ENCODE measurements around the gene ACACB.

Gene ACACB

GRCh38 chr12:109124878-109125648 lies 8.7 kb downstream of the ACACB start:
- H3K9me3 ChIP-seq (ENCODE audit: control insufficient read depth, insufficient read depth, low read length), result no peaks in the 10 kb centered on the region
- WGBS (ENCODE audit: insufficient coverage, insufficient read length), result no CpG with 5 or more reads among the region's 12 CpGs
- H3K4me3 ChIP-seq (ENCODE audit: low read length), result no peak overlapping the region
- no peaks in the 10 kb centered on the region; the same call in 1 of the 2 replicates for H3K4me1 ChIP-seq (ENCODE audit: control insufficient read depth, insufficient read depth, low read length)
- DNase-seq (ENCODE audit: low read depth, low spot score), result no peak
- H3K36me3 ChIP-seq (ENCODE audit: control insufficient read depth, insufficient read depth, low read length), result no peaks in the 10 kb centered on the region
- no peak overlapping the region for H3K27ac ChIP-seq (ENCODE audit: low read length)
- H3K27me3 ChIP-seq (ENCODE audit: control insufficient read depth, insufficient read depth, low read length), result no peaks in the 10 kb centered on the region

- no peaks in the 10 kb centered on the region for H3K27me3 ChIP-seq (ENCODE audit: control insufficient read depth, insufficient read depth, low read length)
- H3K4me1 ChIP-seq (ENCODE audit: control insufficient read depth, insufficient read depth, low read length), result no peaks in the 10 kb centered on the region; the same call in 1 of the 2 replicates
- H3K27ac ChIP-seq (ENCODE audit: low read length), result no peak overlapping the region
- DNase-seq (ENCODE audit: low read depth, low spot score), result no peak
- WGBS (ENCODE audit: insufficient coverage, insufficient read length), result no CpG with 5 or more reads among the region's 7 CpGs
- no peaks in the 10 kb centered on the region for H3K9me3 ChIP-seq (ENCODE audit: control insufficient read depth, insufficient read depth, low read length)
- no peaks in the 10 kb centered on the region for H3K36me3 ChIP-seq (ENCODE audit: control insufficient read depth, insufficient read depth, low read length)
- no peak overlapping the region for H3K4me3 ChIP-seq (ENCODE audit: low read length)
Observed at GRCh38 chr12:109125791-109126190, 9.4 kb downstream of the ACACB start.

GRCh38 chr12:109126784-109127183 lies 10.4 kb downstream of the ACACB start:
- DNase-seq (ENCODE audit: low read depth, low spot score), result no peak
- no peaks in the 10 kb centered on the region for H3K9me3 ChIP-seq (ENCODE audit: control insufficient read depth, insufficient read depth, low read length)
- H3K27me3 ChIP-seq (ENCODE audit: control insufficient read depth, insufficient read depth, low read length), result no peaks in the 10 kb centered on the region
- H3K36me3 ChIP-seq (ENCODE audit: control insufficient read depth, insufficient read depth, low read length), result no peaks in the 10 kb centered on the region
- WGBS (ENCODE audit: insufficient coverage, insufficient read length), result no CpG with 5 or more reads among the region's 3 CpGs
- H3K4me3 ChIP-seq (ENCODE audit: low read length), result no peak overlapping the region
- H3K4me1 ChIP-seq (ENCODE audit: control insufficient read depth, insufficient read depth, low read length), result no peaks in the 10 kb centered on the region; the same call in 1 of the 2 replicates
- no peak overlapping the region for H3K27ac ChIP-seq (ENCODE audit: low read length)

- Histone ChIP-seq H3K36me3 (ENCODE audit: control insufficient read depth, insufficient read depth, low read length) (no peaks in the 10 kb centered on the region), H3K27ac (ENCODE audit: low read length) (no peak overlapping the region), H3K4me1 (ENCODE audit: control insufficient read depth, insufficient read depth, low read length) (no peaks in the 10 kb centered on the region; the same call in 1 of the 2 replicates), H3K4me3 (ENCODE audit: low read length) (no peak overlapping the region), H3K9me3 (ENCODE audit: control insufficient read depth, insufficient read depth, low read length) (no peaks in the 10 kb centered on the region), H3K27me3 (ENCODE audit: control insufficient read depth, insufficient read depth, low read length) (no peaks in the 10 kb centered on the region)
- WGBS (ENCODE audit: insufficient coverage, insufficient read length), result no CpG with 5 or more reads among the region's 13 CpGs
- DNase-seq (ENCODE audit: low read depth, low spot score), result no peak
Observed at GRCh38 chr12:109127533-109128242, 11.3 kb downstream of the ACACB start.

- Histone ChIP-seq H3K4me3 (ENCODE audit: low read length) (no peak overlapping the region), H3K9me3 (ENCODE audit: control insufficient read depth, insufficient read depth, low read length) (no peaks in the 10 kb centered on the region), H3K27ac (ENCODE audit: low read length) (no peak overlapping the region), H3K27me3 (ENCODE audit: control insufficient read depth, insufficient read depth, low read length) (no peaks in the 10 kb centered on the region), H3K36me3 (ENCODE audit: control insufficient read depth, insufficient read depth, low read length) (no peaks in the 10 kb centered on the region), H3K4me1 (ENCODE audit: control insufficient read depth, insufficient read depth, low read length) (no peaks in the 10 kb centered on the region; the same call in 1 of the 2 replicates)
- no CpG with 5 or more reads among the region's 15 CpGs for WGBS (ENCODE audit: insufficient coverage, insufficient read length)
- DNase-seq (ENCODE audit: low read depth, low spot score), result no peak
Observed at GRCh38 chr12:109130297-109131153, 14.1 kb downstream of the ACACB start.

- H3K4me3 ChIP-seq (ENCODE audit: low read length), result no peak overlapping the region
Observed at GRCh38 chr12:109131154-109132050, 15.0 kb downstream of the ACACB start.

GRCh38 chr12:109134186-109134917 lies 18.0 kb downstream of the ACACB start:
- Histone ChIP-seq H3K27me3 (ENCODE audit: control insufficient read depth, insufficient read depth, low read length) (no peaks in the 10 kb centered on the region), H3K27ac (ENCODE audit: low read length) (no peak overlapping the region), H3K4me1 (ENCODE audit: control insufficient read depth, insufficient read depth, low read length) (no peaks in the 10 kb centered on the region), H3K4me3 (ENCODE audit: low read length) (no peak overlapping the region), H3K9me3 (ENCODE audit: control insufficient read depth, insufficient read depth, low read length) (no peaks in the 10 kb centered on the region), H3K36me3 (ENCODE audit: control insufficient read depth, insufficient read depth, low read length) (no peaks in the 10 kb centered on the region)
- no CpG with 5 or more reads among the region's 6 CpGs for WGBS (ENCODE audit: insufficient coverage, insufficient read length)
- no peak for DNase-seq (ENCODE audit: low read depth, low spot score)

More at GRCh38 chr12:109131154-109132050, 15.0 kb downstream of the ACACB start:
- no peaks in the 10 kb centered on the region for H3K27me3 ChIP-seq (ENCODE audit: control insufficient read depth, insufficient read depth, low read length)
- H3K27ac ChIP-seq (ENCODE audit: low read length), result no peak overlapping the region
- no CpG with 5 or more reads among the region's 24 CpGs for WGBS (ENCODE audit: insufficient coverage, insufficient read length)
- no peak for DNase-seq (ENCODE audit: low read depth, low spot score)
- H3K9me3 ChIP-seq (ENCODE audit: control insufficient read depth, insufficient read depth, low read length), result no peaks in the 10 kb centered on the region
- no peaks in the 10 kb centered on the region for H3K36me3 ChIP-seq (ENCODE audit: control insufficient read depth, insufficient read depth, low read length)
- H3K4me1 ChIP-seq (ENCODE audit: control insufficient read depth, insufficient read depth, low read length), result no peaks in the 10 kb centered on the region

- no CpG with 5 or more reads among the region's 2 CpGs for whole genome bisulfite sequencing (ENCODE audit: insufficient coverage, insufficient read length)
- Histone ChIP-seq H3K9me3 (ENCODE audit: control insufficient read depth, insufficient read depth, low read length) (no peaks in the 10 kb centered on the region), H3K4me3 (ENCODE audit: low read length) (no peak overlapping the region), H3K27ac (ENCODE audit: low read length) (no peak overlapping the region), H3K27me3 (ENCODE audit: control insufficient read depth, insufficient read depth, low read length) (no peaks in the 10 kb centered on the region), H3K4me1 (ENCODE audit: control insufficient read depth, insufficient read depth, low read length) (no peaks in the 10 kb centered on the region), H3K36me3 (ENCODE audit: control insufficient read depth, insufficient read depth, low read length) (no peaks in the 10 kb centered on the region)
- DNase-seq (ENCODE audit: low read depth, low spot score), result no peak
Observed at GRCh38 chr12:109137055-109137454, 20.7 kb downstream of the ACACB start.

GRCh38 chr12:109139360-109139759 lies 23.0 kb downstream of the ACACB start:
- no peaks in the 10 kb centered on the region for H3K36me3 ChIP-seq (ENCODE audit: control insufficient read depth, insufficient read depth, low read length)
- WGBS (ENCODE audit: insufficient coverage, insufficient read length), result no CpG with 5 or more reads among the region's 9 CpGs
- no peaks in the 10 kb centered on the region for H3K4me1 ChIP-seq (ENCODE audit: control insufficient read depth, insufficient read depth, low read length)
- H3K9me3 ChIP-seq (ENCODE audit: control insufficient read depth, insufficient read depth, low read length), result no peaks in the 10 kb centered on the region
- DNase-seq (ENCODE audit: low read depth, low spot score), result no peak
- H3K27ac ChIP-seq (ENCODE audit: low read length), result no peak overlapping the region
- H3K27me3 ChIP-seq (ENCODE audit: control insufficient read depth, insufficient read depth, low read length), result no peaks in the 10 kb centered on the region
- no peak overlapping the region for H3K4me3 ChIP-seq (ENCODE audit: low read length)

Measured in iPS DF 6.9 (cell line).